Measurements from ENCODE around the gene XRCC6. TPM values are rescaled to one million over a fixed set of nuclear protein-coding genes. Genes with fewer than 3 reads are reported as not detected.

XRCC6 gene
- total and polyA plus RNA-seq, 2 of the 13 experiments (the other 11 are each of a cell fraction or from before 2014, with no cell fraction given): 124 to 625 TPM

- TF ChIP-seq, protein P1, sequence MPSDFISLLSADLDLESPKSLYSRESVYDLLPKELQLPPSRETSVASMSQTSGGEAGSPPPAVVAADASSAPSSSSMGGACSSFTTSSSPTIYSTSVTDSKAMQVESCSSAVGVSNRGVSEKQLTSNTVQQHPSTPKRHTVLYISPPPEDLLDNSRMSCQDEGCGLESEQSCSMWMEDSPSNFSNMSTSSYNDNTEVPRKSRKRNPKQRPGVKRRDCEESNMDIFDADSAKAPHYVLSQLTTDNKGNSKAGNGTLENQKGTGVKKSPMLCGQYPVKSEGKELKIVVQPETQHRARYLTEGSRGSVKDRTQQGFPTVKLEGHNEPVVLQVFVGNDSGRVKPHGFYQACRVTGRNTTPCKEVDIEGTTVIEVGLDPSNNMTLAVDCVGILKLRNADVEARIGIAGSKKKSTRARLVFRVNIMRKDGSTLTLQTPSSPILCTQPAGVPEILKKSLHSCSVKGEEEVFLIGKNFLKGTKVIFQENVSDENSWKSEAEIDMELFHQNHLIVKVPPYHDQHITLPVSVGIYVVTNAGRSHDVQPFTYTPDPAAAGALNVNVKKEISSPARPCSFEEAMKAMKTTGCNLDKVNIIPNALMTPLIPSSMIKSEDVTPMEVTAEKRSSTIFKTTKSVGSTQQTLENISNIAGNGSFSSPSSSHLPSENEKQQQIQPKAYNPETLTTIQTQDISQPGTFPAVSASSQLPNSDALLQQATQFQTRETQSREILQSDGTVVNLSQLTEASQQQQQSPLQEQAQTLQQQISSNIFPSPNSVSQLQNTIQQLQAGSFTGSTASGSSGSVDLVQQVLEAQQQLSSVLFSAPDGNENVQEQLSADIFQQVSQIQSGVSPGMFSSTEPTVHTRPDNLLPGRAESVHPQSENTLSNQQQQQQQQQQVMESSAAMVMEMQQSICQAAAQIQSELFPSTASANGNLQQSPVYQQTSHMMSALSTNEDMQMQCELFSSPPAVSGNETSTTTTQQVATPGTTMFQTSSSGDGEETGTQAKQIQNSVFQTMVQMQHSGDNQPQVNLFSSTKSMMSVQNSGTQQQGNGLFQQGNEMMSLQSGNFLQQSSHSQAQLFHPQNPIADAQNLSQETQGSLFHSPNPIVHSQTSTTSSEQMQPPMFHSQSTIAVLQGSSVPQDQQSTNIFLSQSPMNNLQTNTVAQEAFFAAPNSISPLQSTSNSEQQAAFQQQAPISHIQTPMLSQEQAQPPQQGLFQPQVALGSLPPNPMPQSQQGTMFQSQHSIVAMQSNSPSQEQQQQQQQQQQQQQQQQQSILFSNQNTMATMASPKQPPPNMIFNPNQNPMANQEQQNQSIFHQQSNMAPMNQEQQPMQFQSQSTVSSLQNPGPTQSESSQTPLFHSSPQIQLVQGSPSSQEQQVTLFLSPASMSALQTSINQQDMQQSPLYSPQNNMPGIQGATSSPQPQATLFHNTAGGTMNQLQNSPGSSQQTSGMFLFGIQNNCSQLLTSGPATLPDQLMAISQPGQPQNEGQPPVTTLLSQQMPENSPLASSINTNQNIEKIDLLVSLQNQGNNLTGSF (CRISPR knock-in tag; IDR thresholded peaks at IDR 0.05): no peak
- TF ChIP-seq ZBTB20 (CRISPR knock-in tag; IDR thresholded peaks at IDR 0.05; ENCODE audit: borderline replicate concordance, low read depth) (peak; percentile 33; the same call in 1 of the 2 replicates), ZNF160 (CRISPR knock-in tag; IDR thresholded peaks at IDR 0.05) (peak; percentile 60; the same call in 1 of the 2 replicates), PRPF4 (IDR thresholded peaks at IDR 0.05; ENCODE audit: low read depth, low read length, poor library complexity, severe bottlenecking) (no peak), ZNF720 (CRISPR knock-in tag; IDR thresholded peaks at IDR 0.05) (no peak), AGO2 (optimal IDR thresholded peaks at IDR 0.05; ENCODE audit: low read depth, low read length) (peak; percentile 47), ZNF205 (CRISPR knock-in tag; IDR thresholded peaks at IDR 0.05) (peak; percentile 16; the same call in 1 of the 2 replicates), ZFP41 (CRISPR knock-in tag; IDR thresholded peaks at IDR 0.05; ENCODE audit: borderline replicate concordance) (peak; percentile 70; the same call in 1 of the 2 replicates), ZNF501 (CRISPR knock-in tag; IDR thresholded peaks at IDR 0.05) (no peak), SRSF9 (IDR thresholded peaks at IDR 0.05; ENCODE audit: borderline replicate concordance, insufficient read depth, low read depth, low read length, poor library complexity, severe bottlenecking) (no peak), ZNF879 (CRISPR knock-in tag; IDR thresholded peaks at IDR 0.05) (no peak), ZNF75D (CRISPR knock-in tag; IDR thresholded peaks at IDR 0.05; ENCODE audit: borderline replicate concordance) (no peak), TOPORS (CRISPR knock-in tag; IDR thresholded peaks at IDR 0.05) (no peak), RBFOX2 (IDR thresholded peaks at IDR 0.05; ENCODE audit: low read depth, low read length) (peak; percentile 90), NFATC3 (CRISPR knock-in tag; IDR thresholded peaks at IDR 0.05) (no peak), RCOR2 (CRISPR knock-in tag; IDR thresholded peaks at IDR 0.05) (no peak), ISL2 (CRISPR knock-in tag; IDR thresholded peaks at IDR 0.05) (0 out of 2 replicates have a peak, but pooled peaks have one; percentile 6), MBD4 (IDR thresholded peaks at IDR 0.05; ENCODE audit: borderline replicate concordance, low read length) (no peak), MATR3 (CRISPR knock-in tag; IDR thresholded peaks at IDR 0.05) (no peak), HMGA1 (CRISPR knock-in tag; conservative IDR thresholded peaks at IDR 0.05) (no peak), ZNF619 (CRISPR knock-in tag; IDR thresholded peaks at IDR 0.05) (no peak), TGIF2 (CRISPR knock-in tag; IDR thresholded peaks at IDR 0.05) (no peak)
- TF ChIP-seq, protein P2, sequence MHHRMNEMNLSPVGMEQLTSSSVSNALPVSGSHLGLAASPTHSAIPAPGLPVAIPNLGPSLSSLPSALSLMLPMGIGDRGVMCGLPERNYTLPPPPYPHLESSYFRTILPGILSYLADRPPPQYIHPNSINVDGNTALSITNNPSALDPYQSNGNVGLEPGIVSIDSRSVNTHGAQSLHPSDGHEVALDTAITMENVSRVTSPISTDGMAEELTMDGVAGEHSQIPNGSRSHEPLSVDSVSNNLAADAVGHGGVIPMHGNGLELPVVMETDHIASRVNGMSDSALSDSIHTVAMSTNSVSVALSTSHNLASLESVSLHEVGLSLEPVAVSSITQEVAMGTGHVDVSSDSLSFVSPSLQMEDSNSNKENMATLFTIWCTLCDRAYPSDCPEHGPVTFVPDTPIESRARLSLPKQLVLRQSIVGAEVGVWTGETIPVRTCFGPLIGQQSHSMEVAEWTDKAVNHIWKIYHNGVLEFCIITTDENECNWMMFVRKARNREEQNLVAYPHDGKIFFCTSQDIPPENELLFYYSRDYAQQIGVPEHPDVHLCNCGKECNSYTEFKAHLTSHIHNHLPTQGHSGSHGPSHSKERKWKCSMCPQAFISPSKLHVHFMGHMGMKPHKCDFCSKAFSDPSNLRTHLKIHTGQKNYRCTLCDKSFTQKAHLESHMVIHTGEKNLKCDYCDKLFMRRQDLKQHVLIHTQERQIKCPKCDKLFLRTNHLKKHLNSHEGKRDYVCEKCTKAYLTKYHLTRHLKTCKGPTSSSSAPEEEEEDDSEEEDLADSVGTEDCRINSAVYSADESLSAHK (CRISPR knock-in tag; IDR thresholded peaks at IDR 0.05; ENCODE audit: borderline replicate concordance): no peak
Observed at GRCh38 chr22:41589391-41590241, 31.5 kb upstream of the XRCC6 start, which contains the start of gene PMM1 (continued).
